ENCODE data around the gene ZNF22. TPM values are rescaled to one million over a fixed set of nuclear protein-coding genes. Genes with fewer than 3 reads are reported as not detected.

Gene ZNF22
- total RNA-seq, 1 experiment from 2014 or later = 47.1 TPM

DNA sequence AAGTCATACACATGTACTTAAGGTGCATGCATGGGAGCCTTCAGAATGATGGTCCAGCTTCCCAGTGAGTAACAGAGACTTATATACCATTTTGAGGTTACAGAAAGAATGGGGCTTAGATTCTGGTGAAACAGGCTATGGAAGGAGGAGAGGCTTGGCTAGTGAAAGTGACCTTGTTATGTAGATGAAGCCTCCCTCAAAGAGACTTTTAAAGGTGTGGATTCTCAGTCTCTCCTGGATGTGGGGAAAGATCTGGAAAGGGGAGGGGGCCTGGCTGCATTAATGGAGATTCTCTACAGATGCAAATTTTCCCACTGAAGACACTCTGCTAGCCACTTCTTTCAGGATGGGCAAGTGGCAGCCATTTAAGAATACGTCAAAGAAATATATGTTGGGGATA is 35.6 kb upstream of the ZNF22 start:
- DNase-seq (ENCODE audit: low read depth) = no peak

DNA sequence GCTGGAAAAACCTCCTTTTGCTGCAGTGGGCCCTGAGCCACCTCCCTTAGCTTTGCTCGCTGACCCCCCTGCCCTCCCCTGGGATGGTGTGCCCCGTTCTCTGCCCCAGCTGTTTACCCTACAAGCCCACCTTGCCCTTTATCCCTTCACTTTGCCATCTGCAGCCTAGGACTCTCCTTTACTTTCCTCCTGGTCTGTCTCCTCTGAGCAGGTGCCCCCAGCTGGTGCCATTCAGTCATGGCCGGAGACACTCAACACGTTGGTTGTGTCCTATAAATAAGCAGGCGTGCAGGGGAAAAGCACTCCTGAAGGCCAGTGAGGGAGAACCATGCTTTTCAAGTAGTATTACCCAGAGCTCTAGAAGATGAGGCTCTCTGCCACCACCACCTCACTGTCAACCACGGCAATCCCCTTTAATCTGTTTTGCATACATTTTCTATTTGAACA is 35.0 kb upstream of the ZNF22 start:
- no peak for DNase-seq (ENCODE audit: low read depth)

DNA sequence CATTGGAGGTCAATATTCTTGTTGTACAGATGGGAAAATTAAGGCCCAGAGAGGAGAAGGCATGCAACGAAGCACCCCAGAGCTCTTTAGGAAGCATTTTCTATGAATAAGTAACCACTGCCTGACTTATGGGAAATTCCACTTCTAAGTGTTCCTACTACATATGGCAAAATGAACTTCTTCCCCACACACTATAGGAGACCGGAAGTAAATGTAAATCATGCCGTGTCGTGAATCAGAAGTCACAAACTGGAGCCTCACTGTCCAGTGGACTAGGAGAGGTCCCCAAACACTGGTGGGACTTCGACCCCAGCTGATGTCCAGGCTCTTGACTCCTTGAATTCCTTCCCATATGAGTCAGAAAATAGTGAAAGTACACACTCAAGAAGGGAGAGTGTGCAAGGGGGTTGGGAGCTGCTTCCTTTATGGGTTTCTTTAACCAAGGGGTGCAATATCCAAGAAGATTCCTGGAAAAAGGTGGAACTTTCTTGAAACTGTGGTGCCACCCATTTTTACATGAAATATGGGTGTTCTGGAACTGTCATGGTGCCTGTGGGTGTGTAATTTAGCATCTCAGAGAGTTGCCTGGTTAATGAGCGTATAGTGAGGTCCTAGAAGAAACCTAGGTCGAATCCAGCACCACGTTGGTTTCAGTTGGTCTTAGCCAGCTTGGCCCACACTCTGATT is 34.5 kb upstream of the ZNF22 start:
- peak; percentile 45 for DNase-seq (ENCODE audit: low read depth)

DNA sequence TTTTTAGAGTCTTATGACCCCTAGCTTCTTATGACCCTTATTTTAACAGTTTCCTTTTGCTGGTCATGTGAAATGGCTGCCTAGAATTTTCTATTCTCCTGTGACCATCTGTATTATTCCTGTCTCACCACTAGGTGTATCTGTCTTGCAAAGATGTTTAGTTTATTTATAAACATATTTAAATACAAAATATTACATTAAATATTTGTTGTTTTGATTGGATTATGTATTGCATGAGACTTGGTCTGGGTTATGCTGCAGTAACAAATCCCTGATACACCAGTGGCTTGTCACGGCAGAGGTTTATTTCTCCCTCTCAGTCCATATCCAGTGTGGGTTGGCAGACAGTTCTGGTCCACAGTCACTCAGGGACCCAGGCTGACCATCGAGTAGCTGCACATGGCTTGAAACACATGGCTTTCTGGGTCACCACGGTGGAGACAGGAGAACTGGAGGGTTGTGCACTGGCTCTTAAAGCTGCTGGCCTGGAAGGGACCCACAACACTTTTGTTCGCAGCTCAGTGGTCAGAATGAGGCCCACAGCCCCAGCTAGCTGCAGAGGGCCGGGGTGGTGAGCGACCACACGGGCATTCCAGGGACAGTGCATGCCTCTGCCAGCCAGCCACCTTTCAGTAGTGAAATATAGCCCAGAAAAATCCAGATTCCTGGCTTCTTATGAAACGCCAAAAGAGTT is 33.8 kb upstream of the ZNF22 start:
- no peak for DNase-seq (ENCODE audit: low read depth)

DNA sequence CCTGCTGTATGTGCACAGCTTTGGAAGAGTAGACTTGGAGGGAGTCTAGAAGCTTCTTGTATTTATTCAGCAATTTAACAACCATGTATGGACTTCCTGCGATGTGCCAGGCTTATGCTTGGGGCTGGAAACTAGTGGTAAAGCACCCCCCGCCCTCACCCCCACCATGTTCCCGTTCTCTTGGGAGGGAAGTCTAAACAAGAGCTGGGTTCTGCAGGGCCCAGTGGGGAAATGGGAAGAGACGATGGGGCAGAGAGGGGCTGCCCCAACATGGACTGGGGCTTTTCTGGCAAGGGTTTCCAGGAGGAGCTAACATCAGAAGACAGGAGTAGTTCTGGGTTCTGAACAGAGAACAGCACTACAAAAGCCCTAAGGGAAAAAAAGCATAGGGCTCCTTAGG is 33.1 kb upstream of the ZNF22 start:
- DNase-seq (ENCODE audit: low read depth) = no peak

DNA sequence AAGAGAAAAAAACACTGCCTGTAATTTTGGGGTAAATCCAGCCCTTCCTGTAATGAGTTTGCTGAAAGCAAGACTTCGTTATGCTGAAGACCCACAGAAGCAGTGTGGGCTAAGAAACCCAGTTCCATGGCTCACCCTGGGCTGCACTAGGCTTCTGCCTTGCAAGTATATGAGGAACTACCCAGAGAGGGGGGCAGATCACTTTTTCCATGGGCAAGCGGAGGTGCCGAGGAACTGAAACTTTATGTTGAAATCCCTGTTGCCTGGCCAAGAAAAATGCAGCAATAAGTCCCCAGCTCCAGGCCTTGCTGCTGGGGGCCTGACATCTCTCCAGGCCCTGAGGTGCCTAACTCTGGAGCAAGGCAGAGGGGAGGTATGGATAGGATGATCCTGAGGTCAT is 32.6 kb upstream of the ZNF22 start:
- DNase-seq (ENCODE audit: low read depth) = no peak

DNA sequence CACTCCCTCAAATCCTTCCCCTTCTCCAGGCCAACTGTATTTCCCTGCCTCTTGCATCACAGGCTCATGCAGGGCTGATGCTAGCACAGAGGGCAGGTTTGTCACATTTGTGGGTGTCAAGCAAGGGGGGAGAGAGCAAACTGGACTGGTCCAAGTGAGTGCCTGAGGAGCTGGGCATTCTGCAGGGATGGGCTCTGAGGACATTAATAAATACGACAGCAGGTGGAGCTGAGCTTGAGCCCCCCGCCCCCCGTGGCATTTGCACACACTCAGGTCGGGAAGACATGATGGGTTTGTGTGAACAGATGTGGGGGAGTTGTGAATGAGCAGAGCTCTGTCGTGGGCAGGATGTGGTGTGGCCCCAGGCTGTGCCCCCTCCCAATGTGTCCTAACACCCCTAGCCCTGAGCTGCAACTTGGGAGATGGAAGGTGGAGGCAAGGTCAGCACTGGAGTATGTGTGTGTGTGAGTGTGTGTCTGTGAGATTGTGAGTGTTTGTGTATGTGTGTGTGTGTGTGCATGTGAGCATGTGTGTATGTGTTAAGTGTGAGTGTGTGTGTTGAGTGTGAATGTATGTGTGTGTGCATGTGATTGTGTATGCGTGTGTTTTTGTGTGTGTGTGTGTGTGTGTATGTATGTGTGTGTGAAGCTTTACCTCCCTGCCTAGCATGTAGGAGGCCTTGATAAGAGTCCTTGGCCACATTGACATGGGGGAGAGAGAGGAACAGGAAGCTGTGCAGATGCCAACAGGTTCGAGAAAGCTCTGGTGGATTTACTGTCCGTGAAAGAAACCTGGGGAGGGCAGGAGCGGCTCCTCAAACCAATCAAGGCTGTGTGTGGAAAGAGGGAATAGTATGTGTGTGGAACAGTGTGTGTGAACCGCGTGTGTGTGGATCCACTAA is 32.0 kb upstream of the ZNF22 start:
- no peak for DNase-seq (ENCODE audit: low read depth)

DNA sequence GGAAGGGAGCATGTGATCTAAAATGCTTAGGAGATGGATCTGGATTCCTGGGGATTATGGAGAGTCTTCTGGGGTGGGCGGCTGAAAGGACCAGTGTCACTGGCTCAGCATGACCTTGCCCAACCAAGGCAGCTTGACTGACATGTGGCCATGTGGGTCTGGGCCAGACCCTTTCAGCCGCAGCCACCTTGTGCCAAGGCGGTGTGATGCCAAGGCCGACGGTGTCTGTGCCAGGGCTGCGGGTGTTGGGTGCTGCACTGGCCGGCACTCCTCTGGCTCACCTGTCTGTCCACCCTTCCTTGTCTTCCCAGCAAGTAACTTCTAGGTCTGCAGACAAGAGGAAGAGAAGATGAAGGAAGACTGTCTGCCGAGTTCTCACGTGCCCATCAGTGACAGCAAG is 30.9 kb upstream of the ZNF22 start:
- no peak for DNase-seq (ENCODE audit: low read depth)

DNA sequence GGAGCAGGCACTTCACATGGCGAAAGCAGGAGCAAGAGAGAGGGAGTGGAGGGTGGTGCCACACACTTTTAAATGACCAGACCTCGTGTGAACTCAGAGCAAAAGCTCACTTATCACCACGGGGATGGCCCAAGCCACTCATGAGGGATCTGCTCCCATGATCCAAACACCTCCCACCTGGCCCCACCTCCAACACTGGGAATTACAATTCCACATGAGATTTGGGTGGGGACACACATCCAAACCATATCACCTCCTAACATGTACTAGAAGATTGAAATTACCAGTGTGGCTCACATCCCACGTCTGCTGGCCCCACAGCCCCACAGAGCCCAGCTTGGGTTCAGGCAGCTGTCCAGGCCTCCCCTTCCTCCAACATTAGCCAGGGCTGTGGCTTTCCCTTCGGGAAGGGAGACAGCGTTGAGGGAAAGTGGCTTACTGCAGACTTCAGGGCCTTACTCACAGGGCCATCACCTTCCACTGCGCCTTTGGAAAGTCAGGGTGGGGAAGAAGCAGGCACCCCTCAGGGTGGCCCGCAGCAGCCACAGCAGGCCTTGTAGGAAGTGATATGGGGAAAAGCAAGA is 29.8 kb upstream of the ZNF22 start:
- no peak for DNase-seq (ENCODE audit: low read depth)

DNA sequence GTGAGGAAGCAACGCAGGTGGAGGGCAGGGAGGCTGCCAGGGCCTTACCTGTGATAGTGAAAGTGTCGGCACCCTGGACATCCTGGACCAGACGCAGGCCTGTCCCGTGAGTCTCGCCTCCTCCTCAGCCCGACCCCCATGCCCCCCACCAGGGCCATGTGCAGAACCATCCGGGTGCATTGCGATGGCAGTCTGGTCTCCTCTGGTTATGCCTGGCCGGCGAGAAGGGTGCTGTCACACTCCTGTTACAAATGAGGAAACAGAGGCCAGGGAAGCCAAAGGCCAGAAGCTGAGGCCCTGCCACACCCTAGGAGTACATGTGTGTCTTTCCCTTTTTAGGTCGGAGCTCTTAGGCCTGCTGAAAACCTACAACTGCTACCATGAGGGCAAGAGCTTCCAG is 29.3 kb upstream of the ZNF22 start:
- no peak for DNase-seq (ENCODE audit: low read depth)

DNA sequence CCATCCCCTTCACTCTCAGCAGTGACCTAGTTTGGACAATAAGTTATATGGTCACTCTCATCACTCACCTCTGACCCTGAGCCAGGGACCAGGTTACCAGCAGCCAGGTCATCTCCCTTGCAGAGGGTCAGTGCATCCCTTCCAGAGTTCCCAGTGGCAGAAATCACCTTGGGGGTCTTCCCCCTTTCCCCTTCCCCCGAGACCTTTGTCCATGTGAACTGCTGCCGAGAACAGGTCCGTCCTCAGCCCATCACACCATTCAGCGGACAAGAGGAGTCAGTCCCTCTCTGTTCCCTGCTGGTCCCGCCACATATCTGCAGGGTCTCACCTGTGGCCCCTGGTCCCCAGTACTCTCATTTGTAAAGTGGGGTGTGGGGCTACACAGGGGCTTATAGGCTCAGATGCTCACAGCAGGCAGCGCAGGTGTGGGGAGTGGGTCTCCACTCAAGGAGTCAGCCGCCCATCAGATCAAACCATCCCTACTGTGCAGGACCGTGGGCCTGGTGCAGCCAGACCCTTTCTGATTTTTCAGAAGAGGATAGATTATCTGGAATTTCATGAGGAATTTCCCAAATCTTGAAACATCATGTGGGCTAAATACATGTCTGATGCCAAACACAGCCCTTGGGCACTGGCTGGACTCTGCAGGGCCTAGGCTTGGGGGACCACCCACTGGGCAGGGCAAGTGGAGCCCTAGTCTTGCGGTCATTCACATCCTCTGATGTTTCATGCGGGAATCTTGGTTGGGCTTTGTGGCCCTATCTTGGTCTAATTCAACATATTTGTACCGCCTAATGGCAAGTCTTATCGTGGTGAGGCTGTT is 28.6 kb upstream of the ZNF22 start:
- DNase-seq (ENCODE audit: low read depth) = no peak

DNA sequence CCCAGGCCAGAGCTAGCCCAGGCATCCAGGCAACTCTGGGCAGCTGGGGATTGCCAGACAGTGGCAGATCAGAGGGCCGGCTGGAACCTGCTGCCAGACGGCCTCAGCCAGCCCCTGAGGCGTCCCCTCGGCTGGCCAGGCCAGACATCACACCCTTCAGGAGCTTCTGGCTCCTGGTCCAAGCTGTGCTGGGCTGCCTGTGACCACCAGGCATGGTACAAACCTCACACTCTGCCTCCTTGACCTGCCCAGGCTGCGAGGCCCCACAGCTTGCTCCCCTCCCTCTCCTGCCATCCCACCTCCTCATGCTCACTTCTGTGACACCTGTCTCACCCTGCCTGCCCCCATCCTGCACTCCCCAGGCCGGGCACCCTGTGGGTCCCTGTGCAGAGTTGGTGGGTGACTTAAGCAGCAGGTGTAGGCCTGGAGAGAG is 27.8 kb upstream of the ZNF22 start:
- DNase-seq (ENCODE audit: low read depth) = no peak

DNA sequence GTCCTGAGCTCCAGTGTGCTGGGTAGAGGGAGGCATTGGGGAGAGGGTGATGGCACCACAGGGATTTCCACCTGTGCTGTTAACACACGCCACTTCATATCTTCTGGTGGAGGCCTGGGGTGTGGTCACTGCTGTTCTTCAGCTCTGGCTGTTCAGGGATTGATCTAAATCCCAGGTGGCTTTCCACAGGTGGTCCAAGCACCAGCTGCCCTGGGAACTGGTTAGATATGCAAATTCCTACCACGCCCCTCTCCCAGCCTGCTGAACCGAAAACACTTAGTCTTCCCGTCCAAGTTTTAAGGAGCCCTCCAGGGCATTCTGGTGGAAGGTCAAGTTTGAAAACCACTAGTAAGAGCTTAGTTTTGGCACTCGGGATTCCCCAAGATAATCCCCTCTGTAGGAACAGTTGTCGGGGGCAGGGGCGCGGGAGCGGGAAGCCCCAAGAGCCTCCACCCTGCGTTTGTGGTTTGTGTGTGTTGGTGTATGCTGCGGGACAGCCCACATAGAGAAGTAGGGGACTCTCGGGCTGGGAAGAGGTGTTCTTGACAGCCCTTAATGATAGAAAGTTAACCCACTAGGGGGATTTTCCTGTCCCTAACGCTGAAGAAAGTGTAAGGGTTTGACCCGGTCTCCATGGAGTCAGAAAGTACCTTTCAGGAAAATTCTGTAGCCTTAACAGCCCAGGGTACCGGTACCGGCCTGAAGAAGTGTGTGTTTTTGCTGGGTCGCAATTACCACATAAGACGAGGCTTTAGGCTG is 27.2 kb upstream of the ZNF22 start:
- peak; percentile 40 for DNase-seq (ENCODE audit: low read depth)

DNA sequence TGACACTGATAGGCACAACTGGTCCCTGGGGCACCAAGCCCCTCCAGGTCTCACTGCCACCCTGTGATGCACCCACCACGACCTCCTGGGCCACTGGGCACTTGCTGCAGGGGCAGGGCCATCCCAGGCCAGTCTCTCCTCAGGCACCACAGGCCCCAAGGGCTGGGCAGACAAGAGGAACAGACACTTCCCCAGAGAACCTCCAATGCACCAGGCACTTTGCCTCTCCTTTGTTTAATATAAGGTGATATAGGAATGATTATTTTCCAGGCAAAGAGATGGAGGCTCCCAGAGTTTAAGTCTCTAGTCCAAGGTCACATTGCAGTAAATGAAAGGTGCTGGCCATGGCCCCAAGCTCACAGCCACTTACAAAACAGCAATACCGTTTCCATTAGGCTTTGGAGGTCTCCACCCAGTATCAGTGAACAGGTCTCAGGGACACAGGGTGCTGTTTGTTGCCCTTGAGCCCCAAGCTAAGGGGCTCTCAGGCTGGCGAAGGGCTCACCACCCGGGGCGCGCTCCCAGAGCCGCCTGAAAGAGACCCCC is 26.6 kb upstream of the ZNF22 start:
- no peak for DNase-seq (ENCODE audit: low read depth)

DNA sequence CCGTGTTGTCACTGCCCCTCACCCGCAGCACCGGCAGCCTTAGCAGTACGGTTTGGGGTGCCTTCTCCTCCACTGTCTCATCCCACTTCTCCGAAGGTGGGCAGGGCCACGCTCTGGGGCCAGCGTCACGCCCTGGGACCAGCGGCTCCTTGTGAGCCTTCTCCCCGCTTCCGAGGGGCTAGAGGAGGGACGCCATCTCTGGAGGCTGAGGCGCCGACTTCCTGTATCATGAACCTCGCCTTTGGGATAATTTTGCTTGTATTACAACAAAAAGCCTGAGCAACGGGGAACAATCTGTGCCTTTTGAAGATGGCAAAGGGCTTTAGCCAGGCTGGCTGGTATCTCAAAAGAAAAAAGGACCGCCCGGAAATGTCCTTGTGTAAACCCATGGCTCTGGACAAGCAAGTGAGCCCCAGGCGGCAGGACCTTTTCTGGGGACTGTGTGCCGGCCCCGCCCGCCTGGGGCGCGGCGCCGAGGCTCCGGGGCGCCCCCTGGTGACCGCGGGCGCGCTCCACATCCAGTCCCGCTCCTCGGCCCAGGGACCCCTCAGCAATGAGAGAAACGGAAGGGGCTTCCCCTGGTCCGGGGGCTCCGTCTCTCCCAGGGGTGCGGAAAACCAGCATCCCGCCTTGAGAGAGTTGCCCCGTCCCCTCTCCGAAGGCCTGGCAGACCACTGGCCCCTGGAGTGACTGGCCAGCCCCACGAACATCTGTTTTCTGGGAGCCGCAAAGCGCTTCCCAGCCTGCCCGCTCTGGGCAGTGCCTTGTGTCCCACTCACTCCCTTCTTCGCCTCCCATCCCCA is 25.9 kb upstream of the ZNF22 start:
- DNase-seq (ENCODE audit: low read depth) = peak; percentile 76

DNA sequence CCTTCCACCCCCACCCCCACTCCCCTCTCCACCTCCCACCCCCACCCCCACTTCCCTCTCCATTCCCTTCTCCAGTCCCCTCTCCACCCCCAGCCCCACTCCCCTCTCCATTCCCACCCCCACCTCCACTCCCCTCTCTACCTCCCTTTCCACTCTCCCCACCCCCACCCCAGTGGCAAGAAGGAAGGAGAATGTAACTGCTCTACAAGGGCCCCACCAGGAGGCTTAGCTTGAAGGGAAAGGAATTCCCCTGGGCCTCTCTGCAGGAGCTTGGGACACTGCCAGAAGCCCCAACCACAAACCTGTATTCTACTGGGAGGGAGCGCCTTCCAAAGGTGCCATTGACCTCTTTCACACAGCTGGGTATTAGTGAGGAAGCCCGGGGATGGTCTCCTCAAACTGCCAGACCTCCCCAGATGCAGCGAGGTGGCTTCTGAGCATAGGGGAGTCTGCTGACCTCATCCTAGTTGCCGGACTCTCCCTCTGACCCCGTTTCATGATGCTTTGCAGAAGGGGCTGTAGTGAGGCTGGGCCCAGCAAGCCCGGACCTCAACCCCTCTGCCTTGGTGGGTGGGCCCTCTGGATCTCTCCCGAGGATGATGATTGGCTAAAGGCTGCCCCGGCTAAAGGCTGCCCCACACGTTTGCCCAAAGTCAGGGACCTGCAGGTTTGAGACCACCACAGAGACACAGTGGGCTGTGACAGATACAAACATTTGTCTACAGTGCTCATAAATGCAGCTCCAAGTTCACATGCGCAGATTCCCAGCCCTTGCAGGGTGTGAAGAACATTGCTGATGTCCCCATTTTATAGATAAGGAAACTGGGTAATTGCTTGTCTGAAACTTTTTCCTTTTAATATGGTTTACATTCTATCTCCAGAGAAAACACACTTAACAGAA is 25.0 kb upstream of the ZNF22 start:
- DNase-seq (ENCODE audit: low read depth) = peak; percentile 81

DNA sequence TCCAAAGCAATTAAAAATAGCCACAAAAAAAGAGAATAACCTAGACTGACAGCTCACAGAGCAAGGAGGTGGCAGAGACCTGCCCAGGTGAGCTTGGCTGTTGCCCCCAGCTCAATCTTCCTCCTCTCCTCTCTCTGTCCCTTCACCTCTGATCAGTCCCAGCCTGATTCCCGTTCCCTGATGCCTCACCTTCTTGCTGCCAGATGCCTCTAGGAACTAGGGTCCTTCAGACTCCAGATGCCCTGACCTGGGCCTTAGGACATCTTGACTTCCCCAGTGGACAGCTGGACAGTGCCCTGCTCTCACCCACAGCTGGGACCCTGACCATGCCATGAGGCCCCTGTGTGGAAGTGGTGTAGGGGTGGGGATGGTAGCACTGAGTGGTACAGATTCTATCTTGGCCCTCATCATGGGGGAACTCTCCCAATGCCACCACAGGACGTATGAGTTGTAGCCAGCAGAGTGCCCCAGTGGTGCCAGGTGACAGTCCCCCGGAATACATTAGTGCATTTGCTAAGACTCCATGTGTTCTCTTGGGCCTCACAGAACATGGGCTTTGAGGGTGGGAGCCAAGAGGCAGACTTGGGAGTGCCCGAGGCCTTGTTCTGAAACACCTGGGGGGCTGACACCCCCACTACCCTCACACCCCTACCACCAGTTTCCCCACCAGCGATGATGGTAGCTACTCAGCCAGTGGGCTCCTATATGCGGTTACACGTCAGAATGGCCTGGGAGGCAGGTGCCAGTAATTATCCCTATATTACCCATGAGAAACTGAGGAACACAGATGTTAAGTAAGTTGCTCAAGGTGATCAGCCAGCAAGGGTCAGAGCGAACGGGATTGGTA is 24.1 kb upstream of the ZNF22 start:
- DNase-seq (ENCODE audit: low read depth) = no peak

Measured in RPMI7951 (cell line).